HG03439 (cell line): Measurements from ENCODE around the gene TMEM215.

Source experiments
- ATAC-seq: cut with Tn5 transposase; IDR thresholded peaks from one replicate; pipeline ENCODE4 v1.9.1; 2021; ENCODE audit warnings: mild to moderate bottlenecking, moderate library complexity; ENCODE audit not compliant: unreplicated experiment

Gene TMEM215

DNA sequence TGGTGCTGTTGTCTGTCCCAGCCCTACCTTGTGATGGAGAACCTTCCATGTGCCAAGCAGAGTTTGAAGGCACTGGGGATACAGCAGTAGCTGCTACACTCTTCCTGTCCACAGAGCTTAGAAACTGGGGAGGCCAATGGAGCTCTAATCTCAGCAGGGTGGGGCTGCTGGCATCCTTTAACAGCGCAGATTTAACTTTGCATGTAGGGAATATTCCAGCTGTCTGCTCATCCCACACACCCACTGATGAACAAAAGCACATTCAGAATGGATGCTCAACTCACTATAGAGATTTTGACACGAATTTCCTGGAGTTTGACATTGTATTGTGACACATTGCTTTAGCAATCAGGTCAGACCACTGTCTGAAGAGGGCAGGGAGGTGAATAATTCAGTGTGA lies 49.0 kb downstream of the TMEM215 start:
- no peak for ATAC-seq
